ENCODE results near the gene ZNF518A. TPM values are rescaled to one million over a fixed set of nuclear protein-coding genes. Genes with fewer than 3 reads are reported as not detected.

ZNF518A gene
- total RNA-seq, 1 experiment from 2014 or later: 13.7 TPM

DNA sequence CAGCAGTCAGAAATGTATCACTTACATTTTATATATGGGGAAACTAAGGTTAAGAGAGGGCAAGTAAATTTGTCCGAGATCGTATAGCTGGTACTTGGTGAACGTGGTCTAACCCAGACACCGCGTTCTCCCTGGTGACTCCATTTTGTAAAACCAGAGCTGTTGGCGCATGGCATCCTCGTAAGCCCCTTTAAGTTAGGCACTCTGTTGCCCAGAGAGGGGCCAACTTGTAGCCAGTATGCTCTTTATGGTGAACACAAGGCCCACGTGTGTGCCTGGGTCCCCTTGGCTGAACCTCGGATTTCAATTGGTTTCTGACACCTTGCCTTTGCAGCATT is 39.7 kb upstream of the ZNF518A start:
- Histone ChIP-seq H3K4me3 (ENCODE audit: low read depth, low read length, poor library complexity, severe bottlenecking) (peak overlapping the region; percentile 80), H3K27ac (ENCODE audit: low read depth, low read length, poor library complexity, severe bottlenecking) (peak overlapping the region; percentile 93), H3K27me3 (replicated peaks; ENCODE audit: insufficient read depth, low read depth, low read length, poor library complexity) (peaks cover 19% of the 10 kb centered on the region), H3K4me1 (ENCODE audit: insufficient read depth, low read length, poor library complexity, severe bottlenecking) (no peaks in the 10 kb centered on the region), H3K36me3 (ENCODE audit: insufficient read depth, low read length, poor library complexity, severe bottlenecking) (no peaks in the 10 kb centered on the region), H3K9me3 (ENCODE audit: low read depth, low read length, poor library complexity, severe bottlenecking) (peaks cover 5% of the 10 kb centered on the region)
- DNase-seq (ENCODE audit: low spot score): no peak
- TF ChIP-seq EZH2 (IDR thresholded peaks at IDR 0.05; ENCODE audit: borderline replicate concordance, low read depth, low read length, poor library complexity, severe bottlenecking): no peak
- TF ChIP-seq, protein P1, sequence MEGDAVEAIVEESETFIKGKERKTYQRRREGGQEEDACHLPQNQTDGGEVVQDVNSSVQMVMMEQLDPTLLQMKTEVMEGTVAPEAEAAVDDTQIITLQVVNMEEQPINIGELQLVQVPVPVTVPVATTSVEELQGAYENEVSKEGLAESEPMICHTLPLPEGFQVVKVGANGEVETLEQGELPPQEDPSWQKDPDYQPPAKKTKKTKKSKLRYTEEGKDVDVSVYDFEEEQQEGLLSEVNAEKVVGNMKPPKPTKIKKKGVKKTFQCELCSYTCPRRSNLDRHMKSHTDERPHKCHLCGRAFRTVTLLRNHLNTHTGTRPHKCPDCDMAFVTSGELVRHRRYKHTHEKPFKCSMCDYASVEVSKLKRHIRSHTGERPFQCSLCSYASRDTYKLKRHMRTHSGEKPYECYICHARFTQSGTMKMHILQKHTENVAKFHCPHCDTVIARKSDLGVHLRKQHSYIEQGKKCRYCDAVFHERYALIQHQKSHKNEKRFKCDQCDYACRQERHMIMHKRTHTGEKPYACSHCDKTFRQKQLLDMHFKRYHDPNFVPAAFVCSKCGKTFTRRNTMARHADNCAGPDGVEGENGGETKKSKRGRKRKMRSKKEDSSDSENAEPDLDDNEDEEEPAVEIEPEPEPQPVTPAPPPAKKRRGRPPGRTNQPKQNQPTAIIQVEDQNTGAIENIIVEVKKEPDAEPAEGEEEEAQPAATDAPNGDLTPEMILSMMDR (conservative IDR thresholded peaks at IDR 0.05; ENCODE audit: low read depth, low read length): no peak
- intact Hi-C loops (cut with micrococcal nuclease; ENCODE audit: unreplicated experiment): loop anchor here (1.0 kb wide), 1 partner anchor 40 kb away; the partner anchor contains the start of gene ZNF518A
- CTCF ChIA-PET: no interaction called here
- POLR2A ChIA-PET (ENCODE audit: low non-redundant PET): interaction anchor here (1.5 kb wide), 1 partner anchor 40 kb away, joined by 12 read pairs; the partner anchor contains the start of gene ZNF518A
- TSS peak; percentile 98 for BruUV-seq (replicated peaks)

DNA sequence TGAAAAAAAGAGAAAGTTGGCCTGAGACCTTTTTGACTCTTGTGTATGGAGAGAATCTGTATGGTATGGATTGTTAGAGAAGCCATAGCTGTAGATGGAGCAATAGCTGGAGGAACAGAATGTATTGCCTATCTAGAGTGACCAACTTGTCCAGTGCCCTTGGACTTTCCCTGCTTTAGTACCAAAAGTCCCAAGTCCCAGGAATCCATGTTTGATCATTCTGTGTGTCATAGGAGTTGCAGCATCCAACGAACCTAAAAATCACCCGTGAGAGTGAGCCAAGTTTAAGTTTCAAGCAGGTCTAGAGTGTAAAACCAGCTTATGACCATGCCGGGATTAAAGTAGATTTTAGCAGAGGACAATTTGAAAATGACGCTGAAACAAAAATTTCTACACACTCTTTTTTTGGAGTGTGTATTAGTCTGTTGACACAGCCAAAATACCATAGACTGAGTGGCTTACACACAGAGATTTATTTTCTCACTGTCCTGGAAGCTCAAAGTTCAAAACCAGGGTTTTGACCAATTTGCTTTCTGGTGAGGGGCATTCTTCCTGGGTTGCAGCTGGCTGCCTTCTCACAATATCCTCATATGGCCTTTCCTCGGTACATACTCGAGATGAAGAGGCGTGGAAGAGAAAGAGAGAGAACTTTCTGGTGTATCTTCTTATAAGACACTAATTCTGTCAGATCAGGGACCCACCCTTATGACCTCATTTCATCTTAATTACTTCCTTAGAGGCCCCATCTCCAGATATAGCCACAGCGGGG is 36.9 kb upstream of the ZNF518A start:
- Histone ChIP-seq H3K9me3 (ENCODE audit: low read depth, low read length, poor library complexity, severe bottlenecking) (peaks cover 5% of the 10 kb centered on the region), H3K36me3 (ENCODE audit: insufficient read depth, low read length, poor library complexity, severe bottlenecking) (no peaks in the 10 kb centered on the region), H3K4me1 (ENCODE audit: insufficient read depth, low read length, poor library complexity, severe bottlenecking) (no peaks in the 10 kb centered on the region), H3K4me3 (ENCODE audit: low read depth, low read length, poor library complexity, severe bottlenecking) (no peak overlapping the region), H3K27me3 (replicated peaks; ENCODE audit: insufficient read depth, low read depth, low read length, poor library complexity) (peaks cover 36% of the 10 kb centered on the region), H3K27ac (ENCODE audit: low read depth, low read length, poor library complexity, severe bottlenecking) (no peak overlapping the region)
- TF ChIP-seq, protein P1 (conservative IDR thresholded peaks at IDR 0.05; ENCODE audit: low read depth, low read length): no peak
- TF ChIP-seq EZH2 (IDR thresholded peaks at IDR 0.05; ENCODE audit: borderline replicate concordance, low read depth, low read length, poor library complexity, severe bottlenecking): no peak
- ChIA-PET CTCF (no interaction called here), POLR2A (ENCODE audit: low non-redundant PET) (no interaction called here)
- DNase-seq (ENCODE audit: low spot score): no peak
- intact Hi-C loops (cut with micrococcal nuclease; ENCODE audit: unreplicated experiment): no loop called here
- BruUV-seq (replicated peaks): no TSS peak

DNA sequence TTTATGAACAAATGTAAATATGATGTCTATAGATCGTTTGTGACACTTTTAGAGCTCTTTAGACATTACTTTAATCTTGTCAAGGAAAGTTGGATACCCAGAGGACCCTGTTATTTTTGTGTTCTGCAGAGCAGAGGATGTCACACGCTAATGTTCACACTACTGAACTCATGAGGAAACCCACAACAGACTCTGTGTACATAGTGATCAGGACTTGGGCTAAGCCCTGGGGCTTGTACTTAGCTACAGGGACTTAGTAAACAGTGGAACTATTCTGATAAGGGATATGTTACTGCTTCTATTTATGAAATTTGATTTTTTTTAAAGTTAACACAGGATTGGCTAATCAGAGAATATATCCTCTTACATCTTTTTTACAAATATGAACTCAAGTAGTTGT is 36.1 kb upstream of the ZNF518A start:
- TF ChIP-seq, protein P1 (conservative IDR thresholded peaks at IDR 0.05; ENCODE audit: low read depth, low read length): no peak
- TF ChIP-seq EZH2 (IDR thresholded peaks at IDR 0.05; ENCODE audit: borderline replicate concordance, low read depth, low read length, poor library complexity, severe bottlenecking): no peak
- DNase-seq (ENCODE audit: low spot score): no peak
- H3K4me1 ChIP-seq (ENCODE audit: insufficient read depth, low read length, poor library complexity, severe bottlenecking): no peaks in the 10 kb centered on the region
- ChIA-PET CTCF (no interaction called here), POLR2A (ENCODE audit: low non-redundant PET) (no interaction called here)
- peaks cover 5% of the 10 kb centered on the region for H3K9me3 ChIP-seq (ENCODE audit: low read depth, low read length, poor library complexity, severe bottlenecking)
- H3K36me3 ChIP-seq (ENCODE audit: insufficient read depth, low read length, poor library complexity, severe bottlenecking): no peaks in the 10 kb centered on the region
- H3K27me3 ChIP-seq (replicated peaks; ENCODE audit: insufficient read depth, low read depth, low read length, poor library complexity): peaks cover 41% of the 10 kb centered on the region
- intact Hi-C loops (cut with micrococcal nuclease; ENCODE audit: unreplicated experiment): no loop called here
- BruUV-seq (replicated peaks): no TSS peak
- H3K27ac ChIP-seq (ENCODE audit: low read depth, low read length, poor library complexity, severe bottlenecking): no peak overlapping the region
- H3K4me3 ChIP-seq (ENCODE audit: low read depth, low read length, poor library complexity, severe bottlenecking): no peak overlapping the region
